Smooth muscle cell (in vitro differentiated cells): ENCODE data around the gene SLC4A5. TPM values are rescaled to one million over a fixed set of nuclear protein-coding genes. Genes with fewer than 3 reads are reported as not detected.

ENCODE experiments used
- DNase-seq: peaks from one replicate; lab custom pipeline; 2025; ENCODE audit not compliant: unreplicated experiment; lab: John Stamatoyannopoulos, UW
- H2AFZ ChIP-seq: fragments of 200-600 bp; sonication (generic); 2 replicates; pipeline ENCODE4 v1.6.0; 2016; ENCODE audit warnings: antibody characterized with exemption, low read depth, mild to moderate bottlenecking
- H3F3A ChIP-seq: fragments of 200-600 bp; sonication (generic); 2 replicates; pipeline ENCODE4 v1.6.0; 2017; ENCODE audit warnings: antibody characterized with exemption, low read depth
- H3K27ac ChIP-seq: fragments of 200-600 bp; sonication (generic); 2 replicates; pipeline ENCODE4 v1.5.1; 2016; ENCODE audit warnings: low read depth, mild to moderate bottlenecking
- H3K27me3 ChIP-seq: fragments of 200-600 bp; sonication (generic); 2 replicates; pipeline ENCODE4 v1.6.1; 2016; ENCODE audit warnings: low read depth, mild to moderate bottlenecking
- H3K36me3 ChIP-seq: fragments of 200-600 bp; sonication (generic); 2 replicates; pipeline ENCODE4 v1.5.1; 2016; ENCODE audit warnings: low read depth
- H3K4me1 ChIP-seq: fragments of 200-600 bp; sonication (generic); 2 replicates; pipeline ENCODE4 v1.5.1; 2016; ENCODE audit warnings: low read depth
- H3K4me2 ChIP-seq: fragments of 200-600 bp; sonication (generic); 2 replicates; pipeline ENCODE4 v1.6.0; 2016; ENCODE audit warnings: mild to moderate bottlenecking
- H3K4me3 ChIP-seq: fragments of 200-600 bp; sonication (generic); 2 replicates; pipeline ENCODE4 v1.5.1; 2016; ENCODE audit warnings: mild to moderate bottlenecking
- H3K79me2 ChIP-seq: fragments of 200-600 bp; sonication (generic); 2 replicates; pipeline ENCODE4 v1.6.0; 2016; ENCODE audit warnings: low read depth, mild to moderate bottlenecking
- H3K9ac ChIP-seq: fragments of 200-600 bp; sonication (generic); 2 replicates; pipeline ENCODE4 v1.6.0; 2016; ENCODE audit warnings: low read depth
- H3K9me3 ChIP-seq: fragments of 200-600 bp; sonication (generic); replicated peaks from 2 replicates; pipeline ENCODE4 v1.5.1; 2016; ENCODE audit warnings: low read depth
- H4K20me1 ChIP-seq: fragments of 200-600 bp; sonication (generic); 2 replicates; pipeline ENCODE4 v1.6.0; 2016; ENCODE audit warnings: low read depth
- CTCF ChIP-seq: fragments of 200-600 bp; sonication (generic); IDR thresholded peaks from 2 replicates; pipeline ENCODE4 v1.5.1; 2017; ENCODE audit warnings: borderline replicate concordance, mild to moderate bottlenecking, antibody characterized with exemption; ENCODE audit not compliant: insufficient read depth, poor library complexity, severe bottlenecking
- WGBS: methylation state at CpG from one replicate; pipeline ENCODE4 v1.1.7; 2016; ENCODE audit warnings: low lambda C conversion rate; 5-methylcytosine and 5-hydroxymethylcytosine counted together
- polyA plus RNA-seq: library from polyadenylated mRNA; unstranded; fragments of >200 nt; fragmentation: Nextera tagmentation; extraction: Ambion mirVana; gene quantifications from 2 replicates; pipeline ENCODE4 v1.2.1, GENCODE V29; 2016
- total RNA-seq: library from RNA; depleted of rRNA; stranded (reverse); fragments of >200 nt; gene quantifications from 2 replicates; pipeline ENCODE4 v1.2.3, GENCODE V29; 2014

Gene SLC4A5
- total and polyA plus RNA-seq, 2 experiments from 2014 or later: 0.46 to 0.99 TPM

- peaks cover 23% of the 10 kb centered on the region for H4K20me1 ChIP-seq
- H3K27ac ChIP-seq: no peak overlapping the region
- H3K27me3 ChIP-seq: no peaks in the 10 kb centered on the region
- peaks cover 13% of the 10 kb centered on the region for H3K4me1 ChIP-seq
- peaks cover 7% of the 10 kb centered on the region for H3K36me3 ChIP-seq
- H3K4me3 ChIP-seq: no peak overlapping the region
- no peaks in the 10 kb centered on the region for H3K9me3 ChIP-seq
- H3K4me2 ChIP-seq: no peak overlapping the region
- H3F3A ChIP-seq: no peaks in the 10 kb centered on the region
- no peak overlapping the region for H2AFZ ChIP-seq
- DNase-seq: no peak
- WGBS: 97% methylated on average over 9 of the region's 9 CpGs
- TF ChIP-seq CTCF: no peak
- H3K9ac ChIP-seq: no peak overlapping the region
- H3K79me2 ChIP-seq: peaks cover 13% of the 10 kb centered on the region
Measured at GRCh38 chr2:74371421-74371820, 28.2 kb upstream of the SLC4A5 start.

GRCh38 chr2:74369976-74370375 is 26.8 kb upstream of the SLC4A5 start:
- no peak overlapping the region for H3K4me2 ChIP-seq
- no peak overlapping the region for H2AFZ ChIP-seq
- peaks cover 9% of the 10 kb centered on the region for H3K4me1 ChIP-seq
- H3K9ac ChIP-seq: no peak overlapping the region
- TF ChIP-seq CTCF: no peak
- H3K27me3 ChIP-seq: no peaks in the 10 kb centered on the region
- no peak overlapping the region for H3K27ac ChIP-seq
- H3K4me3 ChIP-seq: no peak overlapping the region
- no peaks in the 10 kb centered on the region for H3K9me3 ChIP-seq
- 98% methylated on average over 7 of the region's 7 CpGs for WGBS
- DNase-seq: no peak
- H3K36me3 ChIP-seq: peaks cover 11% of the 10 kb centered on the region
- peaks cover 20% of the 10 kb centered on the region for H4K20me1 ChIP-seq
- H3F3A ChIP-seq: no peaks in the 10 kb centered on the region
- peaks cover 10% of the 10 kb centered on the region for H3K79me2 ChIP-seq

GRCh38 chr2:74368499-74368898 is 25.3 kb upstream of the SLC4A5 start:
- Histone ChIP-seq H3K4me2 (no peak overlapping the region), H3F3A (no peaks in the 10 kb centered on the region), H3K9ac (no peak overlapping the region), H3K27me3 (no peaks in the 10 kb centered on the region), H3K4me1 (no peaks in the 10 kb centered on the region), H3K27ac (no peak overlapping the region), H3K79me2 (peaks cover 4% of the 10 kb centered on the region), H4K20me1 (peaks cover 6% of the 10 kb centered on the region), H3K9me3 (no peaks in the 10 kb centered on the region), H3K36me3 (peaks cover 11% of the 10 kb centered on the region), H3K4me3 (no peak overlapping the region), H2AFZ (no peak overlapping the region)
- no peak for TF ChIP-seq CTCF
- WGBS: 95% methylated on average over 5 of the region's 5 CpGs
- DNase-seq: no peak

- 99% methylated on average over 7 of the region's 7 CpGs for WGBS
- Histone ChIP-seq H3K4me1 (no peaks in the 10 kb centered on the region), H3K79me2 (no peaks in the 10 kb centered on the region), H3K9me3 (no peaks in the 10 kb centered on the region), H3K4me2 (no peak overlapping the region), H3K9ac (no peak overlapping the region), H4K20me1 (no peaks in the 10 kb centered on the region), H2AFZ (no peak overlapping the region), H3K27me3 (no peaks in the 10 kb centered on the region), H3K36me3 (peaks cover 13% of the 10 kb centered on the region), H3F3A (no peaks in the 10 kb centered on the region), H3K4me3 (no peak overlapping the region), H3K27ac (no peak overlapping the region)
- TF ChIP-seq CTCF: no peak
- no peak for DNase-seq
Measured at GRCh38 chr2:74367789-74368188, 24.6 kb upstream of the SLC4A5 start.
